Endothelial cell of umbilical vein (primary cell): ENCODE results near the gene ZRSR2. TPM values are rescaled to one million over a fixed set of nuclear protein-coding genes. Genes with fewer than 3 reads are reported as not detected.

ENCODE experiments used
- BruUV-seq: library from RNA; stranded (reverse); fragments of 400-500 nt; replicated peaks from 2 replicates; lab custom pipeline; 2021; lab: Mats Ljungman, UMichigan
- CTCF ChIA-PET: fragments of 300-600, 350-600 bp; sonication (Branson Sonifier 250); formaldehyde crosslinking; loops from one replicate; lab custom pipeline; 2021; ENCODE audit warnings: antibody characterized with exemption, inconsistent platforms; lab: Charles Lee
- POLR2A ChIA-PET: fragments of 300-600, 350-600 bp; sonication (Branson Sonifier 250); formaldehyde crosslinking; loops from one replicate; lab custom pipeline; 2021; ENCODE audit warnings: antibody characterized with exemption, inconsistent platforms; lab: Charles Lee
- DNase-seq: peaks from one replicate; pipeline ENCODE4 v3.0.0-alpha.2; 2011; ENCODE audit warnings: low read depth, low spot score
- FAIRE-seq: peaks from 2 replicates; lab custom pipeline; 2011; peaks lifted over from hg19 to GRCh38; lab: Jason Lieb, UNC
- H2AFZ ChIP-seq: 2 replicates; pipeline ENCODE4 v1.6.0; 2012; ENCODE audit warnings: low read depth, low read length, control low read depth, inconsistent platforms
- H3K27ac ChIP-seq: 2 replicates; pipeline ENCODE4 v1.5.1; 2011; ENCODE audit warnings: low read depth, mild to moderate bottlenecking, control low read depth, low read length, moderate library complexity; ENCODE audit not compliant: insufficient read depth
- H3K27me3 ChIP-seq, 2 experiments: 2 replicates each; pipeline versions ENCODE4 v1.6.0 to v1.6.1; 2011; ENCODE audit warnings: low read length in 2 of 2, mixed read lengths in 1 of 2; ENCODE audit not compliant: control insufficient read depth in 2 of 2, insufficient read depth in 2 of 2
- H3K36me3 ChIP-seq, 2 experiments: 2 replicates in 1 of 2; 3 replicates in 1 of 2; pipeline ENCODE4 v1.5.1; 2011; ENCODE audit warnings: low read length in 2 of 2, mild to moderate bottlenecking in 1 of 2, moderate library complexity in 1 of 2; ENCODE audit not compliant: control insufficient read depth in 2 of 2, insufficient read depth in 2 of 2; ENCODE audit errors: extremely low read depth in 1 of 2
- H3K4me1 ChIP-seq: 3 replicates; pipeline ENCODE4 v1.5.1; 2011; ENCODE audit warnings: mild to moderate bottlenecking, low read length; ENCODE audit not compliant: control insufficient read depth, insufficient read depth; ENCODE audit errors: extremely low read depth
- H3K4me2 ChIP-seq: 2 replicates; pipeline ENCODE4 v1.6.1; 2011; ENCODE audit warnings: low read length, control low read depth, mixed read lengths; ENCODE audit not compliant: insufficient read depth
- H3K4me3 ChIP-seq, 3 experiments: fragments of 200-600 bp in 1 of 3; sonication (generic), shearing (Covaris generic) in 1 of 3; replicated peaks in 1 of 3; 2 replicates each; pipeline ENCODE4 v1.5.1; 2011 to 2016; ENCODE audit warnings: control low read depth in 3 of 3, low read length in 3 of 3, mild to moderate bottlenecking in 2 of 3, inconsistent platforms in 1 of 3, low read depth in 1 of 3, moderate library complexity in 1 of 3; ENCODE audit not compliant: insufficient read depth in 1 of 3
- H3K79me2 ChIP-seq: 2 replicates; pipeline ENCODE4 v1.6.0; 2012; ENCODE audit warnings: low read length, inconsistent platforms; ENCODE audit not compliant: control insufficient read depth, insufficient read depth
- H3K9ac ChIP-seq: replicated peaks from 2 replicates; pipeline ENCODE3; 2011; ENCODE audit warnings: low read length, control low read depth; ENCODE audit not compliant: insufficient read depth; ENCODE audit errors: extremely low read depth
- H3K9me1 ChIP-seq: replicated peaks from 3 replicates; pipeline ENCODE4 v1.6.0; 2011; ENCODE audit warnings: mild to moderate bottlenecking, low read length; ENCODE audit not compliant: control insufficient read depth, insufficient read depth; ENCODE audit errors: extremely low read depth
- H3K9me3 ChIP-seq: replicated peaks from 2 replicates; pipeline ENCODE4 v1.5.1; 2012; ENCODE audit warnings: low read length, inconsistent platforms; ENCODE audit not compliant: control insufficient read depth, insufficient read depth
- H4K20me1 ChIP-seq: replicated peaks from 2 replicates; pipeline ENCODE3; 2011; ENCODE audit warnings: mild to moderate bottlenecking, low read length; ENCODE audit not compliant: control insufficient read depth, insufficient read depth; ENCODE audit errors: extremely low read depth
- EZH2 ChIP-seq: IDR thresholded peaks from 2 replicates; pipeline ENCODE4 v1.6.1; 2012; ENCODE audit warnings: borderline replicate concordance, low read depth, mild to moderate bottlenecking, moderate library complexity, low read length, inconsistent platforms; ENCODE audit not compliant: severe bottlenecking
- FOS ChIP-seq: IDR thresholded peaks from 2 replicates; pipeline ENCODE4 v1.6.1; 2011; ENCODE audit warnings: mild to moderate bottlenecking, low read length, moderate library complexity, borderline replicate concordance; ENCODE audit not compliant: insufficient read depth
- GATA2 ChIP-seq: IDR thresholded peaks from 2 replicates; pipeline ENCODE4 v1.7.0; 2011; ENCODE audit warnings: low read depth, mild to moderate bottlenecking, moderate library complexity, mixed read lengths, low read length; ENCODE audit not compliant: insufficient read length, insufficient read depth
- JUN ChIP-seq: IDR thresholded peaks from 2 replicates; pipeline ENCODE4 v1.6.1; 2011; ENCODE audit warnings: borderline replicate concordance, low read depth; ENCODE audit not compliant: insufficient read length, insufficient read depth
- MYC ChIP-seq: IDR thresholded peaks from one replicate; pipeline ENCODE4 v1.6.1; 2011; ENCODE audit warnings: mild to moderate bottlenecking, low read depth, low read length
- POLR2A ChIP-seq: IDR thresholded peaks from 2 replicates; pipeline ENCODE4 v1.6.1; 2012; ENCODE audit warnings: low read depth, mild to moderate bottlenecking, control low read depth, low read length
- POLR2AphosphoS5 ChIP-seq: IDR thresholded peaks from 2 replicates; pipeline ENCODE4 v1.6.1; 2012; ENCODE audit warnings: low read depth, mild to moderate bottlenecking, control low read depth, low read length, moderate library complexity; ENCODE audit not compliant: insufficient read depth
- dilution Hi-C: fragments of 300-500 bp; cut with MboI; formaldehyde crosslinking; loops from one replicate; pipeline ENCODE4 v1.15.0; 2019; ENCODE audit warnings: low sequenced_read_pairs; ENCODE audit not compliant: extremely low pct_ligation_motif_present
- intact Hi-C: fragments of 100-400 bp; cut with micrococcal nuclease; formaldehyde crosslinking; loops from one replicate; pipeline ENCODE4 v1.10.0; 2022
- polyA plus RNA-seq, 4 experiments: library from polyadenylated mRNA; depleted of rRNA in 3 of 4; stranded (reverse) in 3 of 4; unstranded in 1 of 4; fragments of >200 nt; gene quantifications; 2 replicates each; pipeline versions ENCODE4 v1.2.1 to v1.2.3, GENCODE V29; 2011 to 2012; ENCODE audit warnings: missing spikeins in 1 of 4
- total RNA-seq: library from RNA; stranded (reverse); gene quantifications from 2 replicates; pipeline ENCODE4 v1.2.3, GENCODE V29; 2021
- TF ChIP-seq, protein P1 (sequence below), 2 donors: IDR thresholded peaks; 1 replicate in 1 of 2; 2 replicates in 1 of 2; pipeline ENCODE4 v1.5.1; 2011; ENCODE audit warnings: low read length in 2 of 2, mild to moderate bottlenecking in 2 of 2, moderate library complexity in 2 of 2, control low read depth in 1 of 2, inconsistent platforms in 1 of 2, low read depth in 1 of 2; ENCODE audit not compliant: insufficient read depth in 1 of 2; ENCODE audit errors: extremely low read depth in 1 of 2
- TF ChIP-seq, protein P2 (sequence below): IDR thresholded peaks from 2 replicates; pipeline ENCODE4 v1.6.1; 2011; ENCODE audit not compliant: insufficient read depth, insufficient read length

The ZRSR2 gene
- total and polyA plus RNA-seq, 2 donors (not counting 3 experiments of a cell fraction or from before 2014, with no cell fraction given) = 3.3 to 8.1 TPM

DNA sequence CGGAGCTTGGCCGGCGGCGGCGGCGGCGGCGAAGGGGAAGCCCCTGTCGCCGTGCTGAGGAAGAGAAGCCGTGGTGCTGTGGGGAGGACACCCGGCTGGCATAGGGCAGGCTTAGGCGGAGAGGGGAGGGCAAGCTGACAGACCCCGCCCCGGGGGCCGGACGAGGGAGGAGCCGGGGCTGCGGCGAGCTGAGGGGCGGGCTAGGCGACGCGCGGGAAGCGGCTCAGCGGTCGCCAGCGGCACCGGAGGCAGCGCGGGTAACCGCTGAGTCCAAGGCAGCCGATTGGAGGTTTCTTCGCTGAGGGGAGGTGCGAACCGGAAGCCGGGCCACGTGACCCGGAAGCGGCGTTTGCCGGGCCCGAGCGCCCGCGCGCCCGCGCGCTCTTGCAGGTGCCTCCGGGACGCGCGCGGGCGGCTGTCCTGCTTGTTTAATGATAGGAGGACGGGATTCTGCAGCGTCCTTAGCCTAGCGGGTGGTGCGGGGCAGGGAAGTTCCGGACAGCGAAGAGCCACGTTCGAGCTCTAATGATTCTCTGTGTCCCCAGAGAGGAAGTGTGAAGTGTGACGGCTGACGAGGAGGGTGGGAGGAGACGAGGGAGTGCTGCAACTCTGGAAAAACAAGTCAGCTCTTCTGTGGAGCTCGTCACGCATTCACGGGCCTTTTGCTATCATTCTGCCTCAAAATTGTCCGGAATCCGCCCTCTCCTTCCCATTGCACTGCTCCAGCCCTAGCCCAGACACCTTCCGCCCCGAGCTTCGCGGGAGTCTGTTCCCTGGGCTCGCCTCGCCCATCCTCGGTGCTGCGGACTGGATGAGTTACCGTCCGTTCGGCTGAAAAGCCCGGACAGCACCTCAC is 64.7 kb downstream of the ZRSR2 start, which contains the start of gene AP1S2:
TSS of gene AP1S2 (minus strand) at position 102 of the 856 bp plus-strand sequence. CDS start 2,289 bp downstream, outside the sequence.
- Histone ChIP-seq H3K9ac (peak within 1 kb of the TSS; percentile 60), H2AFZ (peak within 1 kb of the TSS; percentile 45), H4K20me1 (no peaks in the 10 kb centered on the region), H3K9me3 (no peaks in the 10 kb centered on the region), H3K4me3 (peak within 1 kb of the TSS; percentile 17 to 84 (median 79)), H3K27ac (peak within 1 kb of the TSS; percentile 21), H3K4me2 (peak within 1 kb of the TSS; percentile 81), H3K36me3 (no peaks in the 10 kb centered on the region), H3K4me1 (peaks cover 14% of the 10 kb centered on the region), H3K27me3 (no peaks in the 10 kb centered on the region), H3K9me1 (no peaks in the 10 kb centered on the region), H3K79me2 (peaks cover 5% of the 10 kb centered on the region)
- DNase-seq = peak; percentile 95
- intact Hi-C loops = loop anchor here (1.0 to 10.0 kb wide), 6 partner anchors 62 to 1880 kb away; partner anchors contain the start of gene SCML1
- TF ChIP-seq, protein P1, sequence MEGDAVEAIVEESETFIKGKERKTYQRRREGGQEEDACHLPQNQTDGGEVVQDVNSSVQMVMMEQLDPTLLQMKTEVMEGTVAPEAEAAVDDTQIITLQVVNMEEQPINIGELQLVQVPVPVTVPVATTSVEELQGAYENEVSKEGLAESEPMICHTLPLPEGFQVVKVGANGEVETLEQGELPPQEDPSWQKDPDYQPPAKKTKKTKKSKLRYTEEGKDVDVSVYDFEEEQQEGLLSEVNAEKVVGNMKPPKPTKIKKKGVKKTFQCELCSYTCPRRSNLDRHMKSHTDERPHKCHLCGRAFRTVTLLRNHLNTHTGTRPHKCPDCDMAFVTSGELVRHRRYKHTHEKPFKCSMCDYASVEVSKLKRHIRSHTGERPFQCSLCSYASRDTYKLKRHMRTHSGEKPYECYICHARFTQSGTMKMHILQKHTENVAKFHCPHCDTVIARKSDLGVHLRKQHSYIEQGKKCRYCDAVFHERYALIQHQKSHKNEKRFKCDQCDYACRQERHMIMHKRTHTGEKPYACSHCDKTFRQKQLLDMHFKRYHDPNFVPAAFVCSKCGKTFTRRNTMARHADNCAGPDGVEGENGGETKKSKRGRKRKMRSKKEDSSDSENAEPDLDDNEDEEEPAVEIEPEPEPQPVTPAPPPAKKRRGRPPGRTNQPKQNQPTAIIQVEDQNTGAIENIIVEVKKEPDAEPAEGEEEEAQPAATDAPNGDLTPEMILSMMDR (IDR thresholded peaks at IDR 0.05; ENCODE audit: extremely low read depth in 1 of 2, insufficient read depth in 1 of 2, low read depth in 1 of 2, low read length in 2 of 2) = no peak
- TF ChIP-seq JUN = no peak
- TF ChIP-seq POLR2A = no peak
- peak; percentile 53 for TF ChIP-seq POLR2AphosphoS5
- TF ChIP-seq, protein P2, sequence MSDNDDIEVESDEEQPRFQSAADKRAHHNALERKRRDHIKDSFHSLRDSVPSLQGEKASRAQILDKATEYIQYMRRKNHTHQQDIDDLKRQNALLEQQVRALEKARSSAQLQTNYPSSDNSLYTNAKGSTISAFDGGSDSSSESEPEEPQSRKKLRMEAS = peak; percentile 63
- TF ChIP-seq EZH2 = no peak
- no peak for TF ChIP-seq GATA2
- TF ChIP-seq FOS = no peak
- TF ChIP-seq MYC = no peak
- dilution Hi-C loops = no loop called here
- ChIA-PET POLR2A (no interaction called here), CTCF (interaction anchor here (0.7 to 1.3 kb wide), 2 partner anchors 117 to 357 kb away, joined by 3 to 5 read pairs; no protein-coding TSS in a partner anchor)
- peak; percentile 71 for FAIRE-seq
- BruUV-seq = TSS peak; percentile 14
